ENCODE results near the gene PPP1R2B. TPM values are rescaled to one million over a fixed set of nuclear protein-coding genes. Genes with fewer than 3 reads are reported as not detected.

Gene PPP1R2B
- total and polyA plus RNA-seq, 2 of the 4 experiments (the other 2 are of a cell fraction) = not detected

DNA sequence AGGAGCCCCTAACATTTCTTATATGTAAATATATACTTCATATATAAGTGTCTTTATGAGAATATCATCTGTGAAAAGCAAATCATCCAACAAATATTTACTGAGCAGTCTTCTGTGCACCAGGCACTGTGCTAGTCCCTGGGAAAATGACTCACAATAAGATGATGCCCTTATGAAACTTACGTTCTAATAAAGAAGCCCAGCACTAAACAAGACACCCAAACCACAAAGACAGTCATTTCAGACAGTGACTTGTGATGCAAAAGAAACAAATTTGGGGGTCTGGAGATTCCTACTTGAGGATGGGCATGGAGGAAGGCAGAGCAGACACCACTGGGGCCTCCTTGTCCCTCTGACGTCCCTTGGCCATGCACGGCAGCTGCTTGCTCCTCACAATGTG is 30.6 kb upstream of the PPP1R2B start:
- no peak overlapping the region for H3K4me2 ChIP-seq (ENCODE audit: low read depth, low read length)
- no peak overlapping the region for H2AK9ac ChIP-seq (replicated peaks; ENCODE audit: low read depth, low read length, poor library complexity)
- no peak overlapping the region for H2BK20ac ChIP-seq (ENCODE audit: low read depth, low read length)
- no peak overlapping the region for H4K91ac ChIP-seq (ENCODE audit: insufficient read depth, low read depth, low read length)
- no peaks in the 10 kb centered on the region for H3K36me3 ChIP-seq (ENCODE audit: control insufficient read depth, insufficient read depth, low read length)
- H3K4me3 ChIP-seq (ENCODE audit: insufficient read depth, low read depth, low read length) = no peak overlapping the region
- no peaks in the 10 kb centered on the region for H3K27me3 ChIP-seq (ENCODE audit: control insufficient read depth, insufficient read depth, low read length)
- H4K8ac ChIP-seq (ENCODE audit: low read depth in 2 of 2, low read length in 2 of 2) = no peak overlapping the region
- H3K23ac ChIP-seq (ENCODE audit: low read depth, low read length) = no peak overlapping the region
- CTCF ChIA-PET = no interaction called here
- no peak overlapping the region for H2BK5ac ChIP-seq (ENCODE audit: low read depth, low read length, poor library complexity, severe bottlenecking)
- no TSS peak for BruUV-seq (replicated peaks)
- H3K56ac ChIP-seq (ENCODE audit: extremely low read depth, insufficient read depth, low read length) = no peak overlapping the region
- H4K20me1 ChIP-seq (ENCODE audit: insufficient read depth, low read length) = no peaks in the 10 kb centered on the region
- intact Hi-C loops (cut with micrococcal nuclease) (loop anchor here (5.0 to 10.0 kb wide), 5 partner anchors 345 to 987 kb away; no protein-coding TSS in a partner anchor), in situ Hi-C loops (cut with MboI; ENCODE audit: low sequenced_read_pairs) (no loop called here), dilution Hi-C loops (cut with HindIII; ENCODE audit: low sequenced_read_pairs, unreplicated experiment) (no loop called here)
- H3K9me3 ChIP-seq (ENCODE audit: control insufficient read depth, insufficient read depth, low read length) = no peaks in the 10 kb centered on the region
- H2BK120ac ChIP-seq (ENCODE audit: low read depth, low read length) = no peak overlapping the region
- H3K27ac ChIP-seq (ENCODE audit: insufficient read depth, low read length) = no peak overlapping the region
- POLR2A ChIA-PET (ENCODE audit: unreplicated experiment) = no interaction called here
- no peak overlapping the region for H3K9ac ChIP-seq (ENCODE audit: low read depth, low read length)
- no peak overlapping the region for H3K4ac ChIP-seq (ENCODE audit: low read depth, low read length)
- DNase-seq (no peak), ATAC-seq (ENCODE audit: low read depth) (no peak)
- H3K9me1 ChIP-seq (ENCODE audit: insufficient read depth, low read length) = no peaks in the 10 kb centered on the region
- H3K18ac ChIP-seq (ENCODE audit: low read depth, low read length) = no peak overlapping the region; the same call in 1 of the 2 replicates
- TF ChIP-seq, protein P1, sequence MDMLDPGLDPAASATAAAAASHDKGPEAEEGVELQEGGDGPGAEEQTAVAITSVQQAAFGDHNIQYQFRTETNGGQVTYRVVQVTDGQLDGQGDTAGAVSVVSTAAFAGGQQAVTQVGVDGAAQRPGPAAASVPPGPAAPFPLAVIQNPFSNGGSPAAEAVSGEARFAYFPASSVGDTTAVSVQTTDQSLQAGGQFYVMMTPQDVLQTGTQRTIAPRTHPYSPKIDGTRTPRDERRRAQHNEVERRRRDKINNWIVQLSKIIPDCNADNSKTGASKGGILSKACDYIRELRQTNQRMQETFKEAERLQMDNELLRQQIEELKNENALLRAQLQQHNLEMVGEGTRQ (IDR thresholded peaks at IDR 0.05; ENCODE audit: low read depth, low read length) = no peak
- no peak for TF ChIP-seq NFE2L2 (IDR thresholded peaks at IDR 0.05; ENCODE audit: low read depth, low read length)
- no peak for TF ChIP-seq POLR2A (IDR thresholded peaks at IDR 0.05; ENCODE audit: low read depth, low read length)
- TF ChIP-seq SMC3 (IDR thresholded peaks at IDR 0.05; ENCODE audit: low read depth, low read length) = no peak
- no peak for TF ChIP-seq CEBPB (IDR thresholded peaks at IDR 0.05; ENCODE audit: low read depth, low read length)
- TF ChIP-seq, protein P2, sequence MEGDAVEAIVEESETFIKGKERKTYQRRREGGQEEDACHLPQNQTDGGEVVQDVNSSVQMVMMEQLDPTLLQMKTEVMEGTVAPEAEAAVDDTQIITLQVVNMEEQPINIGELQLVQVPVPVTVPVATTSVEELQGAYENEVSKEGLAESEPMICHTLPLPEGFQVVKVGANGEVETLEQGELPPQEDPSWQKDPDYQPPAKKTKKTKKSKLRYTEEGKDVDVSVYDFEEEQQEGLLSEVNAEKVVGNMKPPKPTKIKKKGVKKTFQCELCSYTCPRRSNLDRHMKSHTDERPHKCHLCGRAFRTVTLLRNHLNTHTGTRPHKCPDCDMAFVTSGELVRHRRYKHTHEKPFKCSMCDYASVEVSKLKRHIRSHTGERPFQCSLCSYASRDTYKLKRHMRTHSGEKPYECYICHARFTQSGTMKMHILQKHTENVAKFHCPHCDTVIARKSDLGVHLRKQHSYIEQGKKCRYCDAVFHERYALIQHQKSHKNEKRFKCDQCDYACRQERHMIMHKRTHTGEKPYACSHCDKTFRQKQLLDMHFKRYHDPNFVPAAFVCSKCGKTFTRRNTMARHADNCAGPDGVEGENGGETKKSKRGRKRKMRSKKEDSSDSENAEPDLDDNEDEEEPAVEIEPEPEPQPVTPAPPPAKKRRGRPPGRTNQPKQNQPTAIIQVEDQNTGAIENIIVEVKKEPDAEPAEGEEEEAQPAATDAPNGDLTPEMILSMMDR (conservative IDR thresholded peaks at IDR 0.05; ENCODE audit: low read depth, low read length) = no peak
- no peak for TF ChIP-seq CHD1 (IDR thresholded peaks at IDR 0.05; ENCODE audit: low read depth, low read length)
- no peaks in the 10 kb centered on the region; the same call in 1 of the 2 replicates for H3K4me1 ChIP-seq (ENCODE audit: control insufficient read depth, insufficient read depth, low read length)
- H3K79me1 ChIP-seq (ENCODE audit: low read depth in 1 of 2, low read length in 2 of 2) = no peaks in the 10 kb centered on the region
- no peak overlapping the region for H3K14ac ChIP-seq (replicated peaks; ENCODE audit: low read depth, low read length)
- no peak overlapping the region for H4K5ac ChIP-seq (ENCODE audit: low read depth, low read length)
- H2AFZ ChIP-seq (replicated peaks; ENCODE audit: low read length, poor library complexity) = no peak overlapping the region
- 93% methylated on average over 2 of the region's 3 CpGs; no CpG with 5 or more reads in 1 of the 2 experiments for WGBS, 2 experiments (ENCODE audit: extremely low coverage in 2 of 2, insufficient read length in 1 of 2)
- H2AK5ac ChIP-seq (ENCODE audit: low read depth, low read length) = no peak overlapping the region
- no peak overlapping the region for H2BK15ac ChIP-seq (ENCODE audit: low read depth, low read length)

Measured in IMR-90 (cell line).